WTC11 (cell line): ENCODE measurements around the gene NHS. TPM values are rescaled to one million over a fixed set of nuclear protein-coding genes. Genes with fewer than 3 reads are reported as not detected.

Experiments
- ATAC-seq: fragments of 200-7000 bp; cut with Tn5 transposase; 2 replicates; pipeline ENCODE4 v1.10.0; 2021; ENCODE audit warnings: mild to moderate bottlenecking, moderate library complexity
- CTCF ChIA-PET: fragments of 300-600 bp; sonication (Branson Sonifier 250); formaldehyde crosslinking; loops from one replicate; lab custom pipeline; 2021; ENCODE audit warnings: antibody characterized with exemption; lab: Charles Lee
- POLR2A ChIA-PET: fragments of 350-600 bp; sonication (Branson Sonifier 250); formaldehyde crosslinking; loops from one replicate; lab custom pipeline; 2021; ENCODE audit warnings: antibody characterized with exemption; lab: Charles Lee
- DNase-seq: peaks from one replicate; pipeline ENCODE4 v3.0.0; 2021; ENCODE audit warnings: low spot score
- H3K27ac Mint-ChIP-seq: 2 replicates; pipeline ENCODE4 v1.8.0; 2021; ENCODE audit warnings: mixed read lengths
- H3K27me3 Mint-ChIP-seq: 2 replicates; pipeline ENCODE4 v1.8.0; 2021; ENCODE audit warnings: low read depth, mild to moderate bottlenecking, moderate library complexity, mixed read lengths
- H3K36me3 Mint-ChIP-seq: 2 replicates; pipeline ENCODE4 v1.8.0; 2021; ENCODE audit warnings: mixed read lengths
- H3K4me1 Mint-ChIP-seq: 2 replicates; pipeline ENCODE4 v1.8.0; 2022; ENCODE audit warnings: mixed read lengths
- H3K4me3 Mint-ChIP-seq: 2 replicates; pipeline ENCODE4 v1.8.0; 2021; ENCODE audit warnings: mild to moderate bottlenecking, moderate library complexity, mixed read lengths
- H3K9me3 Mint-ChIP-seq: 2 replicates; pipeline ENCODE4 v1.8.0; 2021; ENCODE audit warnings: mixed read lengths
- ELF4 ChIP-seq: sonication (generic); formaldehyde crosslinking; IDR thresholded peaks from 2 replicates; pipeline ENCODE4 v1.8.1; 2022; ENCODE audit warnings: low read depth, mild to moderate bottlenecking, moderate library complexity, missing genetic modification reagents
- ESRRA ChIP-seq: sonication (generic); formaldehyde crosslinking; IDR thresholded peaks from 2 replicates; pipeline ENCODE4 v1.8.1; 2022; ENCODE audit warnings: mild to moderate bottlenecking, missing genetic modification reagents, borderline replicate concordance
- GRHL2 ChIP-seq: fragments of 250-450 bp; sonication (Bioruptor Pico); IDR thresholded peaks from 2 replicates; pipeline ENCODE4 v1.8.0; 2022; ENCODE audit warnings: mild to moderate bottlenecking, moderate library complexity; ENCODE audit not compliant: insufficient replicate concordance, severe bottlenecking
- HMGA2 ChIP-seq: fragments of 250-450 bp; sonication (Bioruptor Pico); IDR thresholded peaks from 2 replicates; pipeline ENCODE4 v1.4.0; 2021; ENCODE audit warnings: mild to moderate bottlenecking, moderate library complexity
- JAZF1 ChIP-seq: fragments of 250-450 bp; sonication (Bioruptor Pico); IDR thresholded peaks from 2 replicates; pipeline ENCODE4 v1.9.0; 2021; ENCODE audit warnings: moderate library complexity, mild to moderate bottlenecking, inconsistent platforms
- NFYB ChIP-seq: sonication (generic); formaldehyde crosslinking; conservative IDR thresholded peaks from 2 replicates; pipeline ENCODE4 v1.8.0; 2022; ENCODE audit warnings: low read depth, missing genetic modification reagents
- OVOL2 ChIP-seq: fragments of 250-450 bp; sonication (Bioruptor Pico); IDR thresholded peaks from 2 replicates; pipeline ENCODE4 v1.9.0; 2021; ENCODE audit warnings: mild to moderate bottlenecking, borderline replicate concordance
- SMAD3 ChIP-seq: sonication (generic); formaldehyde crosslinking; IDR thresholded peaks from 2 replicates; pipeline ENCODE4 v1.8.0; 2022; ENCODE audit warnings: missing genetic modification reagents, mild to moderate bottlenecking, borderline replicate concordance
- TCF7 ChIP-seq: sonication (generic); formaldehyde crosslinking; IDR thresholded peaks from 2 replicates; pipeline ENCODE4 v1.8.0; 2022; ENCODE audit warnings: mild to moderate bottlenecking, low read depth, missing genetic modification reagents, moderate library complexity
- ZNF396 ChIP-seq: fragments of 250-450 bp; sonication (Bioruptor Pico); IDR thresholded peaks from 2 replicates; pipeline ENCODE4 v1.8.0; 2021; ENCODE audit warnings: mild to moderate bottlenecking, moderate library complexity, borderline replicate concordance
- ZNF423 ChIP-seq: fragments of 250-450 bp; sonication (Bioruptor Pico); IDR thresholded peaks from 2 replicates; pipeline ENCODE4 v2.1.2; 2022; ENCODE audit warnings: mild to moderate bottlenecking, moderate library complexity
- ZNF671 ChIP-seq: fragments of 250-450 bp; sonication (Bioruptor Pico); IDR thresholded peaks from 2 replicates; pipeline ENCODE4 v1.8.0; 2021; ENCODE audit warnings: mild to moderate bottlenecking
- total RNA-seq: library from RNA; stranded (reverse); gene quantifications from 3 replicates; pipeline ENCODE4 v1.2.3, GENCODE V29; 2021
- TF ChIP-seq, protein P1 (sequence below): sonication (generic); formaldehyde crosslinking; conservative IDR thresholded peaks from 2 replicates; pipeline ENCODE4 v1.8.1; 2022; ENCODE audit warnings: mild to moderate bottlenecking, missing genetic modification reagents
- TF ChIP-seq, protein P2 (sequence below): sonication (generic); formaldehyde crosslinking; IDR thresholded peaks from 2 replicates; pipeline ENCODE4 v1.8.0; 2022; ENCODE audit warnings: missing genetic modification reagents
- TF ChIP-seq, protein P3 (sequence below): fragments of 250-450 bp; sonication (Bioruptor Pico); IDR thresholded peaks from 2 replicates; pipeline ENCODE4 v1.9.0; 2021; ENCODE audit warnings: mild to moderate bottlenecking, borderline replicate concordance
- TF ChIP-seq, protein P4 (sequence below): sonication (generic); formaldehyde crosslinking; IDR thresholded peaks from 2 replicates; pipeline ENCODE4 v1.8.1; 2023; ENCODE audit warnings: mild to moderate bottlenecking, moderate library complexity, missing genetic modification reagents
- TF ChIP-seq, protein P5 (sequence below): sonication (generic); formaldehyde crosslinking; IDR thresholded peaks from 2 replicates; pipeline ENCODE4 v1.8.0; 2023; ENCODE audit warnings: missing genetic modification reagents
- TF ChIP-seq, protein P6 (sequence below): sonication (generic); formaldehyde crosslinking; IDR thresholded peaks from 2 replicates; pipeline ENCODE4 v1.8.1; 2023; ENCODE audit warnings: mild to moderate bottlenecking, missing genetic modification reagents

NHS gene
- total RNA-seq, 1 experiment from 2014 or later: 5.8 TPM

DNA sequence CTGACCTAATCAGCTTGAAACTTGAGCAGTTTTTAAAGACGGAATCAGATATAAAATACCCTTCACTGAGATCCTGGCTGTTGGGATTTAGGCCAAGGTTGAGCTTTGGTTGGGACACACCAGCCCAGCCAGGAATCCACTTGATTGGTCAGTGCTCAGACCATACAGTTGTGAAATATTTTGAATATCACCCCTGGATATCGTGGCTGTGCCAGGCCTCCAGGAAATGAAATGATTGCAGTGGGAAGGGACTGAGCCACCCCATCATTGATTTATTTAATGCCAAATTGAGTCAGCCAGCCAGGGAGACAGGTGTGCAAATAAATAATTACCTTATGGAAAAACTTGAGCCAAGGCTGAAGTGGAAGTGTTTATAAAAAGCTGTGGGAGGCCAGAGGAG is 233.9 kb downstream of the NHS start:
- H3K4me3 Mint-ChIP-seq: no peak overlapping the region
- TF ChIP-seq OVOL2 (CRISPR knock-in tag) (no peak), GRHL2 (CRISPR knock-in tag) (no peak), ZNF671 (CRISPR knock-in tag) (no peak), HMGA2 (no peak), ESRRA (CRISPR knock-in tag) (no peak), ZNF396 (no peak), JAZF1 (CRISPR knock-in tag) (no peak), ZNF423 (CRISPR knock-in tag) (no peak), SMAD3 (no peak), ELF4 (CRISPR knock-in tag) (no peak), NFYB (CRISPR knock-in tag) (no peak), TCF7 (CRISPR knock-in tag) (no peak)
- TF ChIP-seq, protein P1, sequence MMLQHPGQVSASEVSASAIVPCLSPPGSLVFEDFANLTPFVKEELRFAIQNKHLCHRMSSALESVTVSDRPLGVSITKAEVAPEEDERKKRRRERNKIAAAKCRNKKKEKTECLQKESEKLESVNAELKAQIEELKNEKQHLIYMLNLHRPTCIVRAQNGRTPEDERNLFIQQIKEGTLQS (CRISPR knock-in tag): no peak
- TF ChIP-seq, protein P2, sequence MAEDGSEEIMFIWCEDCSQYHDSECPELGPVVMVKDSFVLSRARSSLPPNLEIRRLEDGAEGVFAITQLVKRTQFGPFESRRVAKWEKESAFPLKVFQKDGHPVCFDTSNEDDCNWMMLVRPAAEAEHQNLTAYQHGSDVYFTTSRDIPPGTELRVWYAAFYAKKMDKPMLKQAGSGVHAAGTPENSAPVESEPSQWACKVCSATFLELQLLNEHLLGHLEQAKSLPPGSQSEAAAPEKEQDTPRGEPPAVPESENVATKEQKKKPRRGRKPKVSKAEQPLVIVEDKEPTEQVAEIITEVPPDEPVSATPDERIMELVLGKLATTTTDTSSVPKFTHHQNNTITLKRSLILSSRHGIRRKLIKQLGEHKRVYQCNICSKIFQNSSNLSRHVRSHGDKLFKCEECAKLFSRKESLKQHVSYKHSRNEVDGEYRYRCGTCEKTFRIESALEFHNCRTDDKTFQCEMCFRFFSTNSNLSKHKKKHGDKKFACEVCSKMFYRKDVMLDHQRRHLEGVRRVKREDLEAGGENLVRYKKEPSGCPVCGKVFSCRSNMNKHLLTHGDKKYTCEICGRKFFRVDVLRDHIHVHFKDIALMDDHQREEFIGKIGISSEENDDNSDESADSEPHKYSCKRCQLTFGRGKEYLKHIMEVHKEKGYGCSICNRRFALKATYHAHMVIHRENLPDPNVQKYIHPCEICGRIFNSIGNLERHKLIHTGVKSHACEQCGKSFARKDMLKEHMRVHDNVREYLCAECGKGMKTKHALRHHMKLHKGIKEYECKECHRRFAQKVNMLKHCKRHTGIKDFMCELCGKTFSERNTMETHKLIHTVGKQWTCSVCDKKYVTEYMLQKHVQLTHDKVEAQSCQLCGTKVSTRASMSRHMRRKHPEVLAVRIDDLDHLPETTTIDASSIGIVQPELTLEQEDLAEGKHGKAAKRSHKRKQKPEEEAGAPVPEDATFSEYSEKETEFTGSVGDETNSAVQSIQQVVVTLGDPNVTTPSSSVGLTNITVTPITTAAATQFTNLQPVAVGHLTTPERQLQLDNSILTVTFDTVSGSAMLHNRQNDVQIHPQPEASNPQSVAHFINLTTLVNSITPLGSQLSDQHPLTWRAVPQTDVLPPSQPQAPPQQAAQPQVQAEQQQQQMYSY (CRISPR knock-in tag): no peak
- TF ChIP-seq, protein P3, sequence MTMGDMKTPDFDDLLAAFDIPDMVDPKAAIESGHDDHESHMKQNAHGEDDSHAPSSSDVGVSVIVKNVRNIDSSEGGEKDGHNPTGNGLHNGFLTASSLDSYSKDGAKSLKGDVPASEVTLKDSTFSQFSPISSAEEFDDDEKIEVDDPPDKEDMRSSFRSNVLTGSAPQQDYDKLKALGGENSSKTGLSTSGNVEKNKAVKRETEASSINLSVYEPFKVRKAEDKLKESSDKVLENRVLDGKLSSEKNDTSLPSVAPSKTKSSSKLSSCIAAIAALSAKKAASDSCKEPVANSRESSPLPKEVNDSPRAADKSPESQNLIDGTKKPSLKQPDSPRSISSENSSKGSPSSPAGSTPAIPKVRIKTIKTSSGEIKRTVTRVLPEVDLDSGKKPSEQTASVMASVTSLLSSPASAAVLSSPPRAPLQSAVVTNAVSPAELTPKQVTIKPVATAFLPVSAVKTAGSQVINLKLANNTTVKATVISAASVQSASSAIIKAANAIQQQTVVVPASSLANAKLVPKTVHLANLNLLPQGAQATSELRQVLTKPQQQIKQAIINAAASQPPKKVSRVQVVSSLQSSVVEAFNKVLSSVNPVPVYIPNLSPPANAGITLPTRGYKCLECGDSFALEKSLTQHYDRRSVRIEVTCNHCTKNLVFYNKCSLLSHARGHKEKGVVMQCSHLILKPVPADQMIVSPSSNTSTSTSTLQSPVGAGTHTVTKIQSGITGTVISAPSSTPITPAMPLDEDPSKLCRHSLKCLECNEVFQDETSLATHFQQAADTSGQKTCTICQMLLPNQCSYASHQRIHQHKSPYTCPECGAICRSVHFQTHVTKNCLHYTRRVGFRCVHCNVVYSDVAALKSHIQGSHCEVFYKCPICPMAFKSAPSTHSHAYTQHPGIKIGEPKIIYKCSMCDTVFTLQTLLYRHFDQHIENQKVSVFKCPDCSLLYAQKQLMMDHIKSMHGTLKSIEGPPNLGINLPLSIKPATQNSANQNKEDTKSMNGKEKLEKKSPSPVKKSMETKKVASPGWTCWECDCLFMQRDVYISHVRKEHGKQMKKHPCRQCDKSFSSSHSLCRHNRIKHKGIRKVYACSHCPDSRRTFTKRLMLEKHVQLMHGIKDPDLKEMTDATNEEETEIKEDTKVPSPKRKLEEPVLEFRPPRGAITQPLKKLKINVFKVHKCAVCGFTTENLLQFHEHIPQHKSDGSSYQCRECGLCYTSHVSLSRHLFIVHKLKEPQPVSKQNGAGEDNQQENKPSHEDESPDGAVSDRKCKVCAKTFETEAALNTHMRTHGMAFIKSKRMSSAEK: no peak
- TF ChIP-seq, protein P4, sequence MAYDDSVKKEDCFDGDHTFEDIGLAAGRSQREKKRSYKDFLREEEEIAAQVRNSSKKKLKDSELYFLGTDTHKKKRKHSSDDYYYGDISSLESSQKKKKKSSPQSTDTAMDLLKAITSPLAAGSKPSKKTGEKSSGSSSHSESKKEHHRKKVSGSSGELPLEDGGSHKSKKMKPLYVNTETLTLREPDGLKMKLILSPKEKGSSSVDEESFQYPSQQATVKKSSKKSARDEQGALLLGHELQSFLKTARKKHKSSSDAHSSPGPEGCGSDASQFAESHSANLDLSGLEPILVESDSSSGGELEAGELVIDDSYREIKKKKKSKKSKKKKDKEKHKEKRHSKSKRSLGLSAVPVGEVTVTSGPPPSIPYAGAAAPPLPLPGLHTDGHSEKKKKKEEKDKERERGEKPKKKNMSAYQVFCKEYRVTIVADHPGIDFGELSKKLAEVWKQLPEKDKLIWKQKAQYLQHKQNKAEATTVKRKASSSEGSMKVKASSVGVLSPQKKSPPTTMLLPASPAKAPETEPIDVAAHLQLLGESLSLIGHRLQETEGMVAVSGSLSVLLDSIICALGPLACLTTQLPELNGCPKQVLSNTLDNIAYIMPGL (CRISPR knock-in tag): no peak
- TF ChIP-seq, protein P5, sequence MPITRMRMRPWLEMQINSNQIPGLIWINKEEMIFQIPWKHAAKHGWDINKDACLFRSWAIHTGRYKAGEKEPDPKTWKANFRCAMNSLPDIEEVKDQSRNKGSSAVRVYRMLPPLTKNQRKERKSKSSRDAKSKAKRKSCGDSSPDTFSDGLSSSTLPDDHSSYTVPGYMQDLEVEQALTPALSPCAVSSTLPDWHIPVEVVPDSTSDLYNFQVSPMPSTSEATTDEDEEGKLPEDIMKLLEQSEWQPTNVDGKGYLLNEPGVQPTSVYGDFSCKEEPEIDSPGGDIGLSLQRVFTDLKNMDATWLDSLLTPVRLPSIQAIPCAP: no peak
- TF ChIP-seq, protein P6, sequence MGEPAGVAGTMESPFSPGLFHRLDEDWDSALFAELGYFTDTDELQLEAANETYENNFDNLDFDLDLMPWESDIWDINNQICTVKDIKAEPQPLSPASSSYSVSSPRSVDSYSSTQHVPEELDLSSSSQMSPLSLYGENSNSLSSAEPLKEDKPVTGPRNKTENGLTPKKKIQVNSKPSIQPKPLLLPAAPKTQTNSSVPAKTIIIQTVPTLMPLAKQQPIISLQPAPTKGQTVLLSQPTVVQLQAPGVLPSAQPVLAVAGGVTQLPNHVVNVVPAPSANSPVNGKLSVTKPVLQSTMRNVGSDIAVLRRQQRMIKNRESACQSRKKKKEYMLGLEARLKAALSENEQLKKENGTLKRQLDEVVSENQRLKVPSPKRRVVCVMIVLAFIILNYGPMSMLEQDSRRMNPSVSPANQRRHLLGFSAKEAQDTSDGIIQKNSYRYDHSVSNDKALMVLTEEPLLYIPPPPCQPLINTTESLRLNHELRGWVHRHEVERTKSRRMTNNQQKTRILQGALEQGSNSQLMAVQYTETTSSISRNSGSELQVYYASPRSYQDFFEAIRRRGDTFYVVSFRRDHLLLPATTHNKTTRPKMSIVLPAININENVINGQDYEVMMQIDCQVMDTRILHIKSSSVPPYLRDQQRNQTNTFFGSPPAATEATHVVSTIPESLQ (CRISPR knock-in tag): no peak
- DNase-seq (no peak), ATAC-seq (no peak)
- no peaks in the 10 kb centered on the region for H3K9me3 Mint-ChIP-seq
- ChIA-PET CTCF (no interaction called here), POLR2A (no interaction called here)
- peaks cover 9% of the 10 kb centered on the region for H3K4me1 Mint-ChIP-seq
- H3K27ac Mint-ChIP-seq: no peak overlapping the region
- no peaks in the 10 kb centered on the region for H3K36me3 Mint-ChIP-seq
- H3K27me3 Mint-ChIP-seq: peaks cover 14% of the 10 kb centered on the region
